Muscle layer of duodenum (tissue), 2 donors: ENCODE data around the gene C4orf17.
"Not testable (repeated sequence)": the region's sequence is repeated elsewhere in the genome, so short reads cannot be mapped to it uniquely, and the experiment has no call there.

ENCODE experiments used
- H3K27ac ChIP-seq: one replicate; pipeline ENCODE4 v1.7.0; 2013; ENCODE audit warnings: mild to moderate bottlenecking, low read length
- H3K27me3 ChIP-seq: one replicate; pipeline ENCODE4 v1.7.0; 2013; ENCODE audit warnings: low read depth, mild to moderate bottlenecking, control low read depth, low read length
- H3K36me3 ChIP-seq, 2 donors: one replicate each; pipeline ENCODE4 v1.7.0; 2013; ENCODE audit warnings: low read length in 2 of 2, control low read depth in 1 of 2, mild to moderate bottlenecking in 1 of 2; ENCODE audit not compliant: insufficient read depth in 2 of 2, control insufficient read depth in 1 of 2
- H3K4me1 ChIP-seq, 2 donors: one replicate each; pipeline ENCODE4 v1.7.0; 2013; ENCODE audit warnings: low read length in 2 of 2, mild to moderate bottlenecking in 2 of 2, control low read depth in 1 of 2, moderate library complexity in 1 of 2; ENCODE audit not compliant: insufficient read depth in 2 of 2, control insufficient read depth in 1 of 2
- H3K4me3 ChIP-seq, 2 donors: one replicate each; pipeline ENCODE4 v1.7.0; 2013; ENCODE audit warnings: low read length in 2 of 2, low read depth in 1 of 2, mild to moderate bottlenecking in 1 of 2
- H3K9me3 ChIP-seq, 2 donors: one replicate each; pipeline ENCODE4 v1.7.0; 2013; ENCODE audit warnings: low read length in 2 of 2, control low read depth in 1 of 2, mild to moderate bottlenecking in 1 of 2; ENCODE audit not compliant: control insufficient read depth in 1 of 2
- donor health status: healthy.

Gene C4orf17

GRCh38 chr4:99490286-99490685 lies 20.5 kb upstream of the C4orf17 start:
- H3K36me3 ChIP-seq, result no peaks in the 10 kb centered on the region
- H3K27ac ChIP-seq, result no peak overlapping the region
- no peaks in the 10 kb centered on the region for H3K4me1 ChIP-seq
- peaks cover 9 to 22% of the 10 kb centered on the region in 2 donors for H3K9me3 ChIP-seq
- H3K4me3 ChIP-seq, result no peak overlapping the region
- H3K27me3 ChIP-seq, result no peaks in the 10 kb centered on the region

GRCh38 chr4:99504804-99505502 lies 5.9 kb upstream of the C4orf17 start:
- no peak overlapping the region for H3K27ac ChIP-seq
- H3K4me3 ChIP-seq, result no peak overlapping the region
- H3K9me3 ChIP-seq, result peaks cover 0 to 6% of the 10 kb centered on the region in 2 donors
- no peaks in the 10 kb centered on the region for H3K27me3 ChIP-seq
- no peaks in the 10 kb centered on the region for H3K4me1 ChIP-seq
- H3K36me3 ChIP-seq, result no peaks in the 10 kb centered on the region

GRCh38 chr4:99506781-99507180 lies 4.0 kb upstream of the C4orf17 start:
- H3K9me3 ChIP-seq, result peaks cover 0 to 6% of the 10 kb centered on the region in 2 donors
- H3K36me3 ChIP-seq, result no peaks in the 10 kb centered on the region
- no peaks in the 10 kb centered on the region for H3K4me1 ChIP-seq
- no peak overlapping the region for H3K27ac ChIP-seq
- H3K4me3 ChIP-seq, result no peak overlapping the region
- H3K27me3 ChIP-seq, result no peaks in the 10 kb centered on the region

DNA sequence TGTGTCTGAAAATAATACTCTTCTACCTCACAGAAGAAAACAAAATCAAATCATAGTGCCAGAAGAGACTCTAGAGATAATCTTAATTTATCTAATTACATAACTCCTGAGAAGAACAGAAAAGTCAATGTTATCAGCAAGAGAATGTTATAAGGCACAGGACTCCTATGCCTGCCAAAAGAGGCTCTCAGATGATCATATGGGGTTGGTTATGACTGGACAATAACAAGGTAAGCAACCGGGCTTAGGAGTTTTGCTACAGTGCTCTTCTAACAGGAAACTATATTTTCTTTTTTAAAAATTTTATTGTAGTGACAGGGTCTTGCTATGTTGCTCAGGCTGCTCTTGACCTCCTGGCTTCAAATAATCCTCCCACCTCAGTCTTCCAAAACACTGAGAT lies 3.5 kb upstream of the C4orf17 start:
- Histone ChIP-seq H3K4me1 (no peaks in the 10 kb centered on the region), H3K27me3 (no peaks in the 10 kb centered on the region), H3K36me3 (no peaks in the 10 kb centered on the region), H3K27ac (no peak overlapping the region), H3K9me3 (peaks cover 0 to 6% of the 10 kb centered on the region in 2 donors), H3K4me3 (no peak overlapping the region)

GRCh38 chr4:99507762-99508161 lies 3.1 kb upstream of the C4orf17 start:
- H3K27ac ChIP-seq, result no peak overlapping the region

GRCh38 chr4:99518601-99519295 lies 7.9 kb downstream of the C4orf17 start:
- Histone ChIP-seq H3K27ac (no peak overlapping the region), H3K36me3 (no peaks in the 10 kb centered on the region)

More at GRCh38 chr4:99507762-99508161, 3.1 kb upstream of the C4orf17 start:
- H3K9me3 ChIP-seq, result peaks cover 0 to 6% of the 10 kb centered on the region in 2 donors
- H3K4me1 ChIP-seq, result no peaks in the 10 kb centered on the region
- no peak overlapping the region for H3K4me3 ChIP-seq
- H3K36me3 ChIP-seq, result no peaks in the 10 kb centered on the region
- no peaks in the 10 kb centered on the region for H3K27me3 ChIP-seq

GRCh38 chr4:99529228-99529627 lies 18.4 kb downstream of the C4orf17 start:
- Histone ChIP-seq H3K4me1 (peaks cover 0 to 6% of the 10 kb centered on the region in 2 donors), H3K27ac (no peak overlapping the region), H3K9me3 (no peaks in the 10 kb centered on the region), H3K4me3 (no peak overlapping the region), H3K36me3 (no peaks in the 10 kb centered on the region), H3K27me3 (no peaks in the 10 kb centered on the region)

More at GRCh38 chr4:99518601-99519295, 7.9 kb downstream of the C4orf17 start:
- no peak overlapping the region for H3K4me3 ChIP-seq
- H3K9me3 ChIP-seq, result no peaks in the 10 kb centered on the region
- H3K4me1 ChIP-seq, result no peaks in the 10 kb centered on the region
- no peaks in the 10 kb centered on the region for H3K27me3 ChIP-seq

- Histone ChIP-seq H3K27ac (no peak overlapping the region), H3K36me3 (no peaks in the 10 kb centered on the region), H3K4me3 (no peak overlapping the region), H3K4me1 (peaks cover 0 to 6% of the 10 kb centered on the region in 2 donors), H3K9me3 (no peaks in the 10 kb centered on the region), H3K27me3 (no peaks in the 10 kb centered on the region)
These were observed 19.1 kb downstream of the C4orf17 start for GRCh38 chr4:99529956-99530355.

DNA sequence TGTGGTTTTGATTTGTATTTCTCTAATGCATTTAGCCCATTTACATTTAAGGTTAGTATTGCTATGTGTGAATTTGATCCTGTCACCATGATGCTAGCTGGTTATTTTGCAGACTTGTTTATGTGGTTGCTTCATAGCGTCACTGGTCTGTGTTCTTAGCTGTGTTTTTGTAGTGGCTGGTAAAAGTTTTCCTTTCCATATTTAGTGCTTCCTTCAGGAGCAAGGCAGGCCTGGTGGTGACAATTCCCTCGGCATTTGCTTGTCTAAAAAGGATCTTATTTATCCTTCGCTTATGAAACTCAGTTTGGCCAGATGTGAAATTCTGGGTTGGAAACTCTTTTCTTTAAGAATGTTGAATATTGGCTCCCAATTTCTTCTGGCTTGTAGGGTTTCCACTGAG lies 23.9 kb downstream of the C4orf17 start:
- H3K4me1 ChIP-seq, H3K9me3 ChIP-seq, H3K27ac ChIP-seq, H3K36me3 ChIP-seq, H3K4me3 ChIP-seq, H3K27me3 ChIP-seq: not testable (repeated sequence)

DNA sequence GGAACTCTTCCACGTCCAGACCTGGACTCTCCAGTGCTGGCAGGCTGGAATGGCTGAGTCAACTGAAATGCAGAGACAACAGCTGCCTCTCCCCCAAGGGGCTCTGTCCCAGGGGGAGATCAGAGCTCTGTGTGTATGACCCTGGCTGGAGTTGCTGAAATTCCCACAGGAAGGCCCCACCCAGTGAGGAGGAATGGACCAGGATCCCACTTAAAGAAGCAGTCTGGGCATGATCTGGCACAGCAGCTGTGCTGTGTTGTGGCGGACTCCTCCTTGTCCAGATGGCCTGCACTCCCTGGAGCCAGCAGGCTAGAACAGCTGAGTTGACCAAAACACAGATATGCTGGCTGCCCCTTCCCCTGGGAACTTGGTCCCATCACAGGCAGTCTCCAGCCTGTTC lies 25.4 kb downstream of the C4orf17 start:
- no peak overlapping the region for H3K4me3 ChIP-seq

DNA sequence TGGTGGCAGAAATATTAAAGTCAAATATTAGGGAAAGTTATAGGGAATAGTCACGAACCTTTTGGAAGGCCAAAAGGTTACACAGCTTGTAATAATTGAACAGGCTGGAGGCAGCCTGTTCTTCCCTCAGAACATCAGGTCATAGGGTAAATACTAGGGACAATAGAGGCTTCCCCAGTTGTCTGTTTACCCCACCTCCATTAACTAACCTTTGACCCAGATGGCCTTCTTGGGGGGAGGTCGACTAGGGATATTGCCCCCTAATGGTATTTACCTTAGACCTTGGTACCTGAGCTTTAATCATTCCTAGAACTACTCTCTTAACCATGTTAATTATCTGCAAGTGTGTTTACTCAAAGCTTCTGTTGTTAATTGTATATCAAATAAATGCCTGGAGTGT lies 26.0 kb downstream of the C4orf17 start:
- Histone ChIP-seq H3K9me3 (no peaks in the 10 kb centered on the region), H3K27me3 (no peaks in the 10 kb centered on the region), H3K27ac (no peak overlapping the region), H3K4me1 (no peaks in the 10 kb centered on the region), H3K36me3 (no peaks in the 10 kb centered on the region), H3K4me3 (no peak overlapping the region)

More for the DNA sequence above, 25.4 kb downstream of the C4orf17 start:
- Histone ChIP-seq H3K27me3 (no peaks in the 10 kb centered on the region), H3K36me3 (no peaks in the 10 kb centered on the region), H3K4me1 (no peaks in the 10 kb centered on the region), H3K9me3 (no peaks in the 10 kb centered on the region), H3K27ac (no peak overlapping the region)
